HCT116 (cell line): ENCODE data around the gene CIROP. TPM values are rescaled to one million over a fixed set of nuclear protein-coding genes. Genes with fewer than 3 reads are reported as not detected.

Experiments used
- ATAC-seq: fragments of 200-7000 bp; cut with Tn5 transposase; 2 replicates; pipeline ENCODE4 v1.9.1; 2020; ENCODE audit warnings: mild to moderate bottlenecking, moderate library complexity
- BruUV-seq: library from RNA; stranded (reverse); fragments of 400-500 nt; replicated peaks from 2 replicates; lab custom pipeline; 2021; lab: Mats Ljungman, UMichigan
- CTCF ChIA-PET: fragments of 300-600 bp; sonication (Branson Sonifier 250); formaldehyde crosslinking; loops from one replicate; lab custom pipeline; 2021; ENCODE audit warnings: antibody characterized with exemption; lab: Charles Lee
- POLR2A ChIA-PET: fragments of 300-600, 350-600 bp; sonication (Branson Sonifier 250); formaldehyde crosslinking; loops from one replicate; lab custom pipeline; 2021; ENCODE audit warnings: antibody characterized with exemption; lab: Charles Lee
- RAD21 ChIA-PET, 2 experiments: fragments of 300-600 bp; sonication (Branson Sonifier 250); formaldehyde crosslinking; loops; one replicate each; lab custom pipeline; 2023; ENCODE audit warnings: low total read pairs in 2 of 2; ENCODE audit not compliant: uncharacterized antibody in 2 of 2, unreplicated experiment in 2 of 2, low non-redundant PET in 1 of 2; lab: Charles Lee
- DNase-seq: peaks from one replicate; pipeline ENCODE4 v3.0.0-alpha.2; 2010; ENCODE audit warnings: low read depth, low spot score
- H2AFZ ChIP-seq: fragments of 200-600 bp; shearing (Covaris generic), sonication (generic); 2 replicates; pipeline ENCODE4 v1.6.1; 2017; ENCODE audit warnings: low read depth, mixed run types, mixed read lengths, antibody characterized with exemption, low read length; ENCODE audit not compliant: poor library complexity, severe bottlenecking
- H3K27ac ChIP-seq: 2 replicates; pipeline ENCODE4 v1.5.1; 2012; ENCODE audit warnings: low read depth, low read length
- H3K27me3 ChIP-seq: fragments of 200-600 bp; sonication (generic); 2 replicates; pipeline ENCODE4 v1.6.1; 2016; ENCODE audit warnings: mixed run types, low read length, mixed read lengths; ENCODE audit not compliant: insufficient read depth
- H3K36me3 ChIP-seq, 2 experiments: fragments of 200-500 bp in 1 of 2; fragments of 200-600 bp in 1 of 2; sonication (Bioruptor generic) in 1 of 2; sonication (generic) in 1 of 2; 2 replicates each; pipeline versions ENCODE4 v1.5.1 to v1.6.1; 2014 to 2016; ENCODE audit warnings: low read length in 2 of 2, inconsistent platforms in 1 of 2, mixed read lengths in 1 of 2, mixed run types in 1 of 2; ENCODE audit not compliant: insufficient read depth in 2 of 2, control insufficient read depth in 1 of 2
- H3K4me1 ChIP-seq, 2 experiments: fragments of 200-600 bp in 1 of 2; sonication (generic) in 1 of 2; 2 replicates each; pipeline versions ENCODE4 v1.5.1 to v1.6.1; 2012 to 2017; ENCODE audit warnings: low read length in 2 of 2, inconsistent platforms in 1 of 2, mild to moderate bottlenecking in 1 of 2, mixed read lengths in 1 of 2, mixed run types in 1 of 2, moderate library complexity in 1 of 2; ENCODE audit not compliant: insufficient read depth in 2 of 2, control insufficient read depth in 1 of 2
- H3K4me2 ChIP-seq: fragments of 200-600 bp; sonication (generic); 2 replicates; pipeline ENCODE4 v1.6.1; 2017; ENCODE audit warnings: mixed run types, low read length, mixed read lengths
- H3K4me3 ChIP-seq, 2 experiments: fragments of 200-600 bp in 1 of 2; sonication (generic) in 1 of 2; replicated peaks in 1 of 2; 2 replicates each; pipeline ENCODE4 v1.5.1; 2011 to 2016; ENCODE audit warnings: low read length in 2 of 2, control low read depth in 1 of 2, low read depth in 1 of 2, mild to moderate bottlenecking in 1 of 2, mixed read lengths in 1 of 2, mixed run types in 1 of 2
- H3K79me2 ChIP-seq: fragments of 200-600 bp; sonication (generic); 2 replicates; pipeline ENCODE4 v1.6.1; 2017; ENCODE audit warnings: mild to moderate bottlenecking, mixed run types, low read length, moderate library complexity, mixed read lengths; ENCODE audit not compliant: insufficient read depth
- H3K9ac ChIP-seq: fragments of 200-600 bp; sonication (generic); 2 replicates; pipeline ENCODE4 v1.6.1; 2016; ENCODE audit warnings: low read length, mixed read lengths
- H3K9me2 ChIP-seq: fragments of 200-600 bp; sonication (generic), shearing (Covaris generic); 2 replicates; pipeline ENCODE4 v1.6.1; 2017; ENCODE audit warnings: mixed run types, mild to moderate bottlenecking, moderate library complexity; ENCODE audit not compliant: insufficient read depth
- H3K9me3 ChIP-seq, 2 experiments: fragments of 200-500 bp in 1 of 2; fragments of 200-600 bp in 1 of 2; sonication (Bioruptor generic) in 1 of 2; sonication (generic) in 1 of 2; 2 replicates each; pipeline ENCODE4 v1.6.1; 2014 to 2017; ENCODE audit warnings: low read length in 2 of 2, mixed read lengths in 2 of 2, inconsistent platforms in 1 of 2, low read depth in 1 of 2, mild to moderate bottlenecking in 1 of 2, mixed run types in 1 of 2, moderate library complexity in 1 of 2; ENCODE audit not compliant: control insufficient read depth in 1 of 2, insufficient read depth in 1 of 2
- H4K20me1 ChIP-seq: fragments of 200-600 bp; sonication (generic), shearing (Covaris generic); 2 replicates; pipeline ENCODE4 v1.6.1; 2017; ENCODE audit warnings: mixed run types, mild to moderate bottlenecking, moderate library complexity; ENCODE audit not compliant: insufficient read depth
- CEBPB ChIP-seq: IDR thresholded peaks from 2 replicates; pipeline ENCODE4 v1.6.1; 2012; ENCODE audit warnings: low read depth
- EZH2phosphoT487 ChIP-seq: fragments of 200-600 bp; IDR thresholded peaks from 2 replicates; pipeline ENCODE4 v1.6.1; 2018; ENCODE audit warnings: antibody characterized with exemption, borderline replicate concordance
- POLR2AphosphoS5 ChIP-seq: IDR thresholded peaks from 2 replicates; pipeline ENCODE4 v1.6.1; 2011; ENCODE audit warnings: mild to moderate bottlenecking, low read depth, low read length, moderate library complexity
- RAD21 ChIP-seq: IDR thresholded peaks from 2 replicates; pipeline ENCODE4 v1.6.1; 2012; ENCODE audit warnings: low read depth, mild to moderate bottlenecking
- intact Hi-C: fragments of 100-400 bp; cut with micrococcal nuclease; formaldehyde crosslinking; loops from 2 replicates; pipeline ENCODE4 v1.10.0; 2022
- total RNA-seq: library from RNA; stranded (reverse); gene quantifications from one replicate; pipeline ENCODE4 v1.2.1, GENCODE V29; 2021; ENCODE audit not compliant: unreplicated experiment
- TF ChIP-seq, protein P1 (sequence below): IDR thresholded peaks from 2 replicates; pipeline ENCODE4 v1.6.1; 2012
- TF ChIP-seq, protein P2 (sequence below): IDR thresholded peaks from 2 replicates; pipeline ENCODE4 v1.6.1; 2012; ENCODE audit warnings: low read depth
- TF ChIP-seq, protein P3 (sequence below): IDR thresholded peaks from 2 replicates; pipeline ENCODE4 v1.6.1; 2012

CIROP gene
- total RNA-seq, 1 experiment from 2014 or later, result not detected

DNA sequence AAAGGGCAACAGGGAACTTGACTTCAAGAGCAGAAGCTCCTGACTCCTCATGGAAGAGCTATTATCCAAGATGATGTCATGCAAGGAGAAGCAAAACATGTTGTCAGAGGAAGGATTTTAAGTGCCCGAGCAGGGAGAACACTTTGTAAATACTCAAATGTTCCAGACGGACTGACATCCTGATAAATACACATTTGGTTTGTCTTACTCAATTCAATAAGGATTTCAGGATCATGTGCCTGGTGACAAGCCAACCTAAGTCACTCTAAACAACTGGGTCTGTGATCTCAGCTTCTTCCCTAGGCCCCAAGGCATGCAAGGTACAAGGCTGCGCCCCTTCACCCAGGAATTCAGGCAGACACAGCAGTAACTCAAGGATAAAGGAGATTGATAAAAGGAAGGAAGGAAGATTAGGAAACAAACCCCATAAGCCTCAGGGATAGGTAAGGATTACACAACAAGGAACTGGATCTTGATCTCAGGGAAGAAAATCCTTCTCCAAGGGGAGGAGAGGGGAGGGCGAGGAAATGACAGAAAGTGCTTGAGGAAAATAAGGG lies 41.1 kb upstream of the CIROP start:
- no peak overlapping the region for H3K4me2 ChIP-seq
- H3K36me3 ChIP-seq, result no peaks in the 10 kb centered on the region
- ChIA-PET CTCF (no interaction called here), RAD21 (no interaction called here), POLR2A (no interaction called here)
- H3K4me3 ChIP-seq, result no peak overlapping the region
- BruUV-seq, result no TSS peak
- TF ChIP-seq, protein P1, sequence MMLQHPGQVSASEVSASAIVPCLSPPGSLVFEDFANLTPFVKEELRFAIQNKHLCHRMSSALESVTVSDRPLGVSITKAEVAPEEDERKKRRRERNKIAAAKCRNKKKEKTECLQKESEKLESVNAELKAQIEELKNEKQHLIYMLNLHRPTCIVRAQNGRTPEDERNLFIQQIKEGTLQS, result no peak
- TF ChIP-seq, protein P2, sequence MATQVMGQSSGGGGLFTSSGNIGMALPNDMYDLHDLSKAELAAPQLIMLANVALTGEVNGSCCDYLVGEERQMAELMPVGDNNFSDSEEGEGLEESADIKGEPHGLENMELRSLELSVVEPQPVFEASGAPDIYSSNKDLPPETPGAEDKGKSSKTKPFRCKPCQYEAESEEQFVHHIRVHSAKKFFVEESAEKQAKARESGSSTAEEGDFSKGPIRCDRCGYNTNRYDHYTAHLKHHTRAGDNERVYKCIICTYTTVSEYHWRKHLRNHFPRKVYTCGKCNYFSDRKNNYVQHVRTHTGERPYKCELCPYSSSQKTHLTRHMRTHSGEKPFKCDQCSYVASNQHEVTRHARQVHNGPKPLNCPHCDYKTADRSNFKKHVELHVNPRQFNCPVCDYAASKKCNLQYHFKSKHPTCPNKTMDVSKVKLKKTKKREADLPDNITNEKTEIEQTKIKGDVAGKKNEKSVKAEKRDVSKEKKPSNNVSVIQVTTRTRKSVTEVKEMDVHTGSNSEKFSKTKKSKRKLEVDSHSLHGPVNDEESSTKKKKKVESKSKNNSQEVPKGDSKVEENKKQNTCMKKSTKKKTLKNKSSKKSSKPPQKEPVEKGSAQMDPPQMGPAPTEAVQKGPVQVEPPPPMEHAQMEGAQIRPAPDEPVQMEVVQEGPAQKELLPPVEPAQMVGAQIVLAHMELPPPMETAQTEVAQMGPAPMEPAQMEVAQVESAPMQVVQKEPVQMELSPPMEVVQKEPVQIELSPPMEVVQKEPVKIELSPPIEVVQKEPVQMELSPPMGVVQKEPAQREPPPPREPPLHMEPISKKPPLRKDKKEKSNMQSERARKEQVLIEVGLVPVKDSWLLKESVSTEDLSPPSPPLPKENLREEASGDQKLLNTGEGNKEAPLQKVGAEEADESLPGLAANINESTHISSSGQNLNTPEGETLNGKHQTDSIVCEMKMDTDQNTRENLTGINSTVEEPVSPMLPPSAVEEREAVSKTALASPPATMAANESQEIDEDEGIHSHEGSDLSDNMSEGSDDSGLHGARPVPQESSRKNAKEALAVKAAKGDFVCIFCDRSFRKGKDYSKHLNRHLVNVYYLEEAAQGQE, result no peak
- intact Hi-C loops, result no loop called here
- H3K9ac ChIP-seq, result no peak overlapping the region
- H3K27ac ChIP-seq, result no peak overlapping the region
- no peaks in the 10 kb centered on the region for H3K9me3 ChIP-seq
- no peaks in the 10 kb centered on the region for H3K27me3 ChIP-seq
- no peak overlapping the region for H2AFZ ChIP-seq
- H3K79me2 ChIP-seq, result no peaks in the 10 kb centered on the region
- no peak for ATAC-seq
- peaks cover 0 to 6% of the 10 kb centered on the region in 2 experiments; a peak in 2 of 4 replicates for H3K4me1 ChIP-seq
- H3K9me2 ChIP-seq, result no peaks in the 10 kb centered on the region
- no peaks in the 10 kb centered on the region for H4K20me1 ChIP-seq
- no peak for DNase-seq

DNA sequence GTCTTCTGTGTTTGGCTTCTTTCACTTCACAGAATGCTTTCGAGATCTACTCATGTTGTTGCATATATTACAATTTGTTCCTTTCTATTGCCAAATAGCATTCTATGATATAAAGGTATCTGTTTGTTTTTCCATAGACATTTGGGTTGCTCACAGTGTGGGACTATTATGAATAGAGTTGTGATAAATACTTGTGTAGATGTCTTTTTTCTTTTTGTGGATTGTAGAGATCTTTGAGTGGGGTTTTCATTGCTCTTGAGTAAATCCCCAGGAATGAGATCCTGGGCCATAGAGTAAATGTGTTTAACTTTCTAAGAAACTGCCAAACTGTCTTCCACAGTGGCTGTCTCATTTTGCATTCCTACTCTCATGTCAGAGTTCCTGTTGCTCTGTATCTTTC lies 39.1 kb upstream of the CIROP start:
- Histone ChIP-seq H2AFZ (no peak overlapping the region), H3K4me3 (no peak overlapping the region), H3K79me2 (no peaks in the 10 kb centered on the region), H3K9ac (no peak overlapping the region), H3K4me2 (no peak overlapping the region), H3K27ac (no peak overlapping the region), H3K9me2 (no peaks in the 10 kb centered on the region), H3K9me3 (no peaks in the 10 kb centered on the region), H3K4me1 (peaks cover 0 to 6% of the 10 kb centered on the region in 2 experiments; a peak in 2 of 4 replicates), H4K20me1 (no peaks in the 10 kb centered on the region), H3K36me3 (no peaks in the 10 kb centered on the region), H3K27me3 (no peaks in the 10 kb centered on the region)
- RAD21 ChIA-PET, result no interaction called here
- DNase-seq (no peak), ATAC-seq (no peak)
- no peak for TF ChIP-seq POLR2AphosphoS5
- no peak for TF ChIP-seq RAD21
- TF ChIP-seq, protein P1, result no peak
- TF ChIP-seq EZH2phosphoT487, result no peak
- TF ChIP-seq, protein P3, sequence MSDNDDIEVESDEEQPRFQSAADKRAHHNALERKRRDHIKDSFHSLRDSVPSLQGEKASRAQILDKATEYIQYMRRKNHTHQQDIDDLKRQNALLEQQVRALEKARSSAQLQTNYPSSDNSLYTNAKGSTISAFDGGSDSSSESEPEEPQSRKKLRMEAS, result no peak
- no peak for TF ChIP-seq CEBPB
- CTCF ChIA-PET, result interaction anchor here (0.8 kb wide), 1 partner anchor 23 kb away, joined by 3 read pairs; no protein-coding TSS in a partner anchor
- POLR2A ChIA-PET, result no interaction called here
- intact Hi-C loops, result no loop called here
- BruUV-seq, result no TSS peak
